HG03457 (cell line): ENCODE results near the gene SLC39A9.
"Not testable (repeated sequence)": the region's sequence is repeated elsewhere in the genome, so short reads cannot be mapped to it uniquely, and the experiment has no call there.

ENCODE experiments used
- ATAC-seq: cut with Tn5 transposase; IDR thresholded peaks from one replicate; pipeline ENCODE4 v1.9.1; 2021; ENCODE audit warnings: moderate number of reproducible peaks; ENCODE audit not compliant: unreplicated experiment

Gene SLC39A9

DNA sequence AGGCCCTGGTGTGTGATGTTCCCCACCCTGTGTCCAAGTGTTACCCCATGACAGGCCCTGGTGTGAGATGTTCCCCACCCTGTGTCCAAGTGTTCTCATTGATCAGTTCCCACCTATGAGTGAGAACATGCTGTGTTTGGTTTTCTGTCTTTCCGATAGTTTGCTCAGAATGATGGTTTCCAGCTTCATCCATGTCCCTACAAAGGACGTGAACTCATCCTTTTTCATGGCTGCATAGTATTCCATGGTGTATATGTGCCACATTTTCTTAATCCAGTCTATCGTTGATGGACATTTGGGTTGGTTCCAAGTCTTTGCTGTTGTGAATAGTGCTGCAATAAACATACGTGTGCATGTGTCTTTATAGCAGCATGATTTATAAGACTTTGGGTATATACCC is 17.6 kb downstream of the SLC39A9 start:
- ATAC-seq = not testable (repeated sequence)

DNA sequence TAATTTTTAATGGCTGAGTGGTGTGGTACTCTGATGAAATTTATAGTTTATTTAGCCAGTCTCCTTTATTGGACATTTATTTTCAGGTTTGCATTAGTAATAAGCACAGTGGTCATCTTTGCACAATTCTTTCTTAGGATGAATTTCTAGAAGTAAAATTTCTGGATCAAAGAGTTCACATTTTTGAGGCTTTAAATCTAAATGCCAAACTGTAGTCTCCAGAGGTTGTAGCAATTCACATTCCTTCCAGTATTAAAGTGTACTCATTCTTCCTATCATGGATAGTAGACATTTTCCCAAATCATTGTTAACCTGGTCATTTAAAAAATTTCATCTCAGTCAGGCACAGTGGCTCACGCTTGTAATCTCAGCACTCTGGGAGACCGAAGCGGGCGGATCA is 24.8 kb downstream of the SLC39A9 start:
- no peak for ATAC-seq

DNA sequence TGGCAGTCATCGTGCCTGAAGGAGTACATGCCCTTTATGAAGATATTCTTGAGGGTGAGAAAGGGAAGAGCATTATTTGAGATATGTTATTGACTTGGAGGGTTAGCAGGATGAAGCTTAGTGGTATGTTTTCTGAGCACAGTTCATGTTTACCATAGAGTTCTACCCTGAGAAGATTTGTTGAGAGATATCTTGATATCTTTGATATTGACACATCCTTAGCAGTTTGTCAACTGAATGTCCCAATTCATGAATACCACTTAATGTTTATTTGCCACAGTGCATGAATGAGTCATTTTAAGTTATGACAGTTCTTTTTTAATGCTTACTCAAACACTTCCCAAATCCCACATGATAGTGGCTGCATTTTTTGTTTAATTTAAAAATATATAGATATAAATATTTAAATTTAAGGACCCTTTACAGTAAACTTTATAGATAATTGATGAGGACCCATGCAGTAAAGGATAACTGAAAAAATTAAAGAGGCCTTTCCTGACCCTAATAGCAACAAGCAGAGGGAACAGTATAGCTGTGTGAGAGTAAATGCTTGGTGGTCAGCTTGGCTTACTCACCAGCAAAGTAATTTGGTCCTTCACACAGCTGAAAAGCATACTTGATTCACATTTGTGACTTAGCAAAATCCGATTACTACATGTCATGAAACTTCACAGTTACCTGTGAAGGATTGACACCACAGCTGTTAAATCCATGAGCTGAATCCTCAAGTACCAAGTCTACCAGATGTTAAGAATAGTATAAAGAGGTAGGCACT is 25.8 kb downstream of the SLC39A9 start:
- no peak for ATAC-seq

DNA sequence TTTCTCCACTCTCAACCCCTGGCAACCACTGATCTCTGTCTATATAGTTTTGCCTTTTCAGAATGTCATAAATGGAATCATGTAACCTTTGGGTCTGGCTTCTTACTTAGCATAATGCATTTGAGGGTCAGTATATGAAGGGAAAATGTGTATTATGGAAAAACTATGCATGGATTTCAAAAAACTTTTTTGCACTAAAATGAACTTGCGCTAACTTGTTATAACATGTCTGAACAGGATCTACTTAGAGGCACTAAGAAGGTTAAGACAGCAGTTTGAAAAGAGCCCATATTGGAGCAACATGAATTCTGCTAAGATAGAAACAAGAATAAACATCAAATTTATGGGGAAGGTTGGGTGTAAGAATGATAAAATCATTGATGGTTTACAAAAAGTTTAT is 29.1 kb downstream of the SLC39A9 start:
- ATAC-seq = no peak

DNA sequence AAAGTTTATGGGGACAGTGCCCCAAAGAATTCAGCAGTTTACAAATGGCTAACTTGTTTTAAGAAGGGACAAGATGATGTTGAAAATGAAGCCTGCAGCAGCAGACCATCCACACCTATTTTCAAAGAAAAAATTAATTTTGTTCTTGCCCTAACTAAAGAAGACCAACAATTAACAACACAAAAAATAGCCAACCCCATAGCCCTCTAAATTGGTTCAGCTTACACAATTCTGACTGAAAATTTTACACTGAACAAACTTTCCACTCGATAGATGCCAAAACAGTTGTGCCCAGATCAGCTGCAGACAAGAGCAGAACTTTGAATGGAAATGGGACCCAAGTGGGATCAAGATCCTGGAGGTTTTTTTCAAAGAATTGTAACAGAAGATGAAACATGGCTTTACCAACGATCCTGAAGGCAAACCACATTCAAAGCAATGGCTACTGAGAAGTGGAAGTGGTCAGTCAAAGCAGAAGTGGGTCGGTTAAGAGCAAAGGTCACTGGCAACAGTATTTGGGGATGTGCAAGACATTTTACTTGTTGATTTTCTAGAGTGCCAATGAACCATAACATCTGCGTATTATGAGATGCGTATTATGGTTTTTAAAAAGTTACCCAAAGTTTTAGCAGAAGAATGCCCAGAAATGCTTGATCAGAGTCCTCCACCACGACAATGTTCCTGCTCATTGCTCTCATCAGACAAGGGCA is 30.0 kb downstream of the SLC39A9 start:
- ATAC-seq = no peak

DNA sequence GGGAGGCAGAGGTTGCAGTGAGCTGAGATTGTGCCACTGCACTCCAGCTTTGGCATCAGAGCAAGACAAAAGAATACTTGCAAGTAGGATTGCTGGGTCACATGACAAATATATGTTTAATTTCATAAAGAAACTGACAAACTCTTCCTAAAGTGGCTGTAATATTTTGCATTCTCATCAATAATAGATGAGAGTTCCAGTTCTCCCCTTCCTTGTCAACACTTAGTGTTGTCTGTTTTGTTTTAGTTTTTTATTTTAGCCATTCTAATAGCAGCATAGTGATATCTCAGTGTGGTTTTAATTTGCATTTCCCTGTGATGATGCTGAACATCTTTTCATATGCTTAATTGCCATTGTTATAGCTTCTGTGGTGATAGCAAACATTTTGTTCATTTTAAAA is 31.2 kb downstream of the SLC39A9 start:
- no peak for ATAC-seq

DNA sequence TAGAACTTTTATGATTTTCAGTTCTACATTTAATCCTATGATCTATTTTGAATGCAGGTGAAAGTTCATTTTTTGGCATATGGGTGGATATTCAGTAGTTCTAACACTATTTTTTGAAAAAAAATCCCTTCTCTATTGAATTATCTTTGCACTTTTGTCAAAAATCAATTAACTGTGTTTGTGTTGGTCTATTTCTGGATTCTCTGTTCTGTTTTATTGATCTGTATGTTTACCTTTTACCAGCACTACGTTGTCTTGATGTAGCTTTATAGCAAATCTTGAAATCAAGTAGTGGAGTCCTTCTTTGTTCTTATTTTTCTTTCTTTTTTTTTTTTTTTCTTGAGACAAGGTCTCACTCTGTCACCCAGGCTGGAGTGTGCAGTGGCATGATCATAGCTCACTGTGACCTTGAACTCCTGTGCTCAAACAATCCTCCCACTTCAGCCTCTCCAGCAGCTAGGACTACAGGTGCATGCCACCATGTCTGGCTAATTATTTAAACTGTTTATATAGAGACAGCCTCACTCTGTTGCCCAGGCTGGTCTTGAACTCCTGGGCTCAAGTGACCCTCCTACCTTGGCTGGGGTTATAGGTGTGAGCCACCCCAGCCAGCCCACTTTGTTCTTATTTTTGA is 31.9 kb downstream of the SLC39A9 start:
- ATAC-seq = no peak

DNA sequence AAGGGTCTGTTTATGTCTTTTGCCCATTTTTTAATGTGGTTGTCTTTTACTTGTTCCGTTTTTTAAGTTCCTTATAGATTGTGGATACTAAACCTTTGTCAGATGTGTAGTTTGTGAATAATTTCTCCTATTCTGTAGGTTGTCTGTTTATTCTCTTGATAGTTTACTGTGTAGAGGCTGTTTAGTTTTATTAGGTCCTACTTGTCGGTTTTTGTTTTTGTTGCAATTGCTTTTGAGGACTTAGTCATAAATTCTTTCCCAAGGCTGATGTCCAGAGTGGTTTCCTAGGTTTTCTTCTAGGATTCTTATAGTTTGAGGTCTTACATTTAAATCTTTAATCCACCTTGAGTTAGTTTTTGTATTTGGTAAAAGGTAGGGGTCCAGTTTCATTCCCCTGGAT is 33.9 kb downstream of the SLC39A9 start:
- ATAC-seq = no peak

DNA sequence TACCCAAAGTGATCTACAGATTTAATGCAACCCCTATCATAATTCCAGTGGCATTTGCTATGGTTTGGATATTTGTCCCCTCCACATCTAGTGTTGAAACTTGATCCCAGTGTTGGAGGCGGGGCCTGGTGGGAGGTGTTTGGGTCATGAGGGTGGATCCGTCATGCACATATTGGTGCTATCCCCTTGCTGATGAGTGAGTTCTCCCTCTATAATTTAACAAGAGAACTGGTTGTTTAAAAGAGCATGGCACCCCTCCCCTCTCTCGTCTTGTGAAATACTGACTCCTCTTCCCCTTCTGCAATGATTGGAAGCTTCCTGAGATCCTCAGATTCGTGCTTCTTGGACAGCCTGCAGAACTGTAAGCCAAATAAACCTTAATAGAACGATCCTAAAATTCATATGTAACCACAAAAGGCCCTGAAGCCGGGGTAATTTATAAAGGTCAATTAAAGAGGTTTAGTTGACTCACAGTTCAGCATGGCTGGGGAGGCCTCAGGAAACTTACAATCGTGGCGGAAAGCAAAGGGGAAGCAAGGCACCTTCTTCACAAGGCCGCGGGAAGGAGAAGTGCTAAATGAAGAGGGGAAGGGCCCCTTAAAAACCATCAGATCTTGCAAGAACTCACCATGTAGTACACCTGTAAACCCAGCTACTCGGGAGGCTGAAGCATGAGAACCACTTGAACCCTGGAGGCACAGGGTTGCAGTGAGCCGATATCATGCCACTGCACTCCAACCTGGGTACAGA is 41.2 kb downstream of the SLC39A9 start:
- no peak for ATAC-seq

DNA sequence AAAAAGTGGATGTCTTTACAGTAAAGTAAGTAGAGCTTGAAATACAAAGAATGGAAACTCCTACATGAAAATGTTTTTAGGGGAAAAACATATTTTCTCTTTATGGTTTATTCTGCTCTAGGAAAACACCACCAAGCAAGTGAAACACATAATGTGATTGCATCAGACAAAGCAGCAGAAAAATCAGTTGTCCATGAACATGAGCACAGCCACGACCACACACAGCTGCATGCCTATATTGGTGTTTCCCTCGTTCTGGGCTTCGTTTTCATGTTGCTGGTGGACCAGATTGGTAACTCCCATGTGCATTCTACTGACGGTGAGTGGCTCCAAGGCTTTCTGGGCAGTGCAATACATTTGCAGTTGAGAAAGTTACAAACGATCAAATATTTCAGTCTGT is 43.5 kb downstream of the SLC39A9 start:
- peak; percentile 65 for ATAC-seq

DNA sequence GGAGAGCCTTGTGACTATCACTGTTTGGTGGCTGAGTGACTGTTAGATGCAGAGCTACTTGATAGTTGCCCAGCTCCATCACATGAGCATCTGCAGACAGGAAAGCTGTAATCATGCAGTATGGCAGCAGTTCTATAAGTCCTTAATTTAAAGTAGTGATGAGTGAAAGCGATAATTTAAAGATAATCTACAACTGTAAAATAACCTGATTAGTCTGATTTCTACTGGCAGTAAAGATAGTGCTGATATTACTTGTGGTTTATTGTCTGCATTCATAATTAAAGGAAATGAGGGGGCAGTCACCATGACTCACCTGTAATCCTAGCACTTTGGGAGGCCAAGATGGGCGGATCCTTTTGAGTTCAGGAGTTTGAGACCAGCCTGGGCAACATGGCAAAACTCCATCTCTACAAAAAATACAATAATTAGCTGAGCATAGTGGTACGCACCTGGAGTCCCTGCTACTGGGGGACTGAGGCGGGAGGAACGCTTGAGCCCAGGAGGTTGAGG is 44.9 kb downstream of the SLC39A9 start:
- no peak for ATAC-seq

DNA sequence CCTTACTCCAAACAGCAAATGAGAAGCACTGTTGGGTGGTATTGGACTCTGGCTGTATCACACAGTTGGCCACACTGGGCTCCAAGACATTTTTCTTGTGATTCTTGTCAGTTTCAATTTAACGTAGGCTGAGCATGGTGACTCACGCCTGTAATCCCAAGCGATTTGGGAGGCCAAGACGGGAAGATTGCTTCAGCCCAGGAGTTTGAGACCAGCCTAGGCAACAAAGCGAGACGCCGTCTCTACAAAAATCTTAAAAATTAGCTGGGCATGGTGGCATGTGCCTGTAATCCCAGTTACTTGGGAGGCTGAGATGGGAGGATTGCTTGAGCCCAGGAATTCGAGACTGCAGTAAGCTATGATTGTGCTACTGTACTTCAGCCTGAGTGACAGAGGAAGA is 50.7 kb downstream of the SLC39A9 start:
- ATAC-seq = no peak

DNA sequence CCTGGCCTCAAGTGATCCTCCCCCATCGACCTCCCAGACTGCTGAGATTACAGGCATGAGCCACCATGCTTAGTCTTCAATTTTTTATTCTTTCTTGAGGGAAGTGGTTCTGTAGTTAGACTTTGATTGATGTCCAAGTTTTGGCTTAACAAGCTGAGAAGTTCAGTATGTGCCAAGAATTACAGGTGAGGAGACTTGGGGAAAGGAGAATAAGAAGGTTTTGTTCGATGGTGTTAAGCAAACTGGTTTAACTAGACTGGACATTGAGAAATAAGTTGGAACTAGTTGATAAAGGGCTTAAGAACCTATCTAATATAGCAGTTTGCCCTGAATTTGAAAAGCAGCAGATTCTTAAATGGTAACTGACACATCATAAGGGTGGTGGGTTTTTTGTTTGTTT is 53.4 kb downstream of the SLC39A9 start:
- no peak for ATAC-seq

DNA sequence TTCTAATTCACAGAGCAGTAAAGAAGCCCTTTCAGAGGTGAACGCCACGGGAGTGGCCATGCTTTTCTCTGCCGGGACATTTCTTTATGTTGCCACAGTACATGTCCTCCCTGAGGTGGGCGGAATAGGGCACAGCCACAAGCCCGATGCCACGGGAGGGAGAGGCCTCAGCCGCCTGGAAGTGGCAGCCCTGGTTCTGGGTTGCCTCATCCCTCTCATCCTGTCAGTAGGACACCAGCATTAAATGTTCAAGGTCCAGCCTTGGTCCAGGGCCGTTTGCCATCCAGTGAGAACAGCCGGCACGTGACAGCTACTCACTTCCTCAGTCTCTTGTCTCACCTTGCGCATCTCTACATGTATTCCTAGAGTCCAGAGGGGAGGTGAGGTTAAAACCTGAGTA is 59.9 kb downstream of the SLC39A9 start:
- no peak for ATAC-seq

DNA sequence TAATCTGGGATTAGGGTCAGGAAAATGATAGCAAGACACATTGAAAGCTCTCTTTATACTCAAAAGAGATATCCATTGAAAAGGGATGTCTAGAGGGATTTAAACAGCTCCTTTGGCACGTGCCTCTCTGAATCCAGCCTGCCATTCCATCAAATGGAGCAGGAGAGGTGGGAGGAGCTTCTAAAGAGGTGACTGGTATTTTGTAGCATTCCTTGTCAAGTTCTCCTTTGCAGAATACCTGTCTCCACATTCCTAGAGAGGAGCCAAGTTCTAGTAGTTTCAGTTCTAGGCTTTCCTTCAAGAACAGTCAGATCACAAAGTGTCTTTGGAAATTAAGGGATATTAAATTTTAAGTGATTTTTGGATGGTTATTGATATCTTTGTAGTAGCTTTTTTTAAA is 60.6 kb downstream of the SLC39A9 start:
- no peak for ATAC-seq

DNA sequence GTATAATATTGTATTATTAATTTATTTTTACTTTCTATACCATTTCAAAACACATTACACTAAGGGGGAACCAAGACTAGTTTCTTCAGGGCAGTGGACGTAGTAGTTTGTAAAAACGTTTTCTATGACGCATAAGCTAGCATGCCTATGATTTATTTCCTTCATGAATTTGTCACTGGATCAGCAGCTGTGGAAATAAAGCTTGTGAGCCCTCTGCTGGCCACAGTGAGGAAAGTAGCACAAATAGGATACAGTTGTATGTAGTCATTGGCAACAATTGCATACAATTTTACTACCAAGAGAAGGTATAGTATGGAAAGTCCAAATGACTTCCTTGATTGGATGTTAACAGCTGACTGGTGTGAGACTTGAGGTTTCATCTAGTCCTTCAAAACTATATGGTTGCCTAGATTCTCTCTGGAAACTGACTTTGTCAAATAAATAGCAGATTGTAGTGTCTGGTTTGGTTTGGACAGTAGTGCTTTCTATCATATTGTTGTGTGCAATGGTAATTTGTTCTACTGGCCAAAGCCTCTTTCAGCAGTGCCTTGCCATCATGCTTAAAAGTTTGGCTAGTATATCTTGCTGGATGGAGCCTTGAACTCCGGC is 61.7 kb downstream of the SLC39A9 start:
- no peak for ATAC-seq

DNA sequence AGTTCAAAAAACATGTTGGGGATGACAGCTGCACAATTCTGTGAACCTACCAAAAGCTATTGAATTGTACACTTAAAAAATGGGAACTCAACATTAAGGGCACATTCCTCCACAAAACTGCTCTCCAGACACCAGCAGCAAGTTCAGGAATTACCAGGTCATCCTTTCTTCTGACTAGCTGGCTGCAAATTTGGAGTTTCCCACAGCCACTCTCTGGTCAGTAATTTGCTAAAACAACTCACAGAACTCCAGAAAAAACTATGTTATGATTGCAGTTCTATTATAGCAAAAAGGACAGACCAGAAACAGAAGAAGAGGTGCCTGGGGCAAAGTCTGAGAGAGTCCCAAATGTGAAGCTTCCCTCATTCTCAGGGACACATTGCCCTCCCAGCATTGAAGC is 65.9 kb downstream of the SLC39A9 start:
- ATAC-seq = no peak

DNA sequence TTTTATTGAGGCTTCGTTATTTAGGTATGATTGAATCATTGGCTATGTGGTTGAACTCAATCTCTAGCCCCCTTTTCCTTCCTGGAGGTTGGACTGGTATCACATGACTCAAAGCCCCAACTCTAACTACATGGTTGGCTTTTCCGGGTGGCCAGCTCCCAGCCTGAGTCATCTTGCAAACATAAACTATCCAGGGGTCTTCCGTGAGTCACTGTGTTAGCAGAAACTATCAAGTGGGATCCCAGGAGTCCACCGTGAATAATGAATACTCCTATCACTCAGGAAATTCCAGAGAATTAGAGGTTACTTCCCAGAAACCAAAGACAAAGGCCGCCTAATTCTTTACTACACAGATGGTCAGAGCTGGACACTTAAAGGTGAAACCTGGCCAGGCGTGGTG is 66.3 kb downstream of the SLC39A9 start:
- ATAC-seq = no peak

DNA sequence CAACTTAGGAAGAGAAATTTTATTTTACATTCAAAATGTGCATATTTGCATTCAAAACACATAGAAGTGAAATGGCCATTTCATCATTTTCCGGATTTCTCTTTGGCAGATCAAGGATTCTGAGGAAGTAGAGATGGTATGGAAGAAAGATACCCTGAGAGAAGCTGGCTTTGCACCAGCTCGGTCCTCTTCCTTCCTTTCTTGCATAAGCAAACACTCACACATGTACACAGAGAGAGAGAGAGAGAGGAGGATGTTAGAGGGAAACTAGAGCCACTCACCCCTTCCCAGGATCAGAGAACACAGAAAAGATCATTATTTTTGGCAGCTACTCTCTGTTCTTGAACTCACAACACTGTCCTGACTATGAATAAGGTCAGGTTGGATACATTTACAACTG is 70.5 kb downstream of the SLC39A9 start:
- no peak for ATAC-seq

DNA sequence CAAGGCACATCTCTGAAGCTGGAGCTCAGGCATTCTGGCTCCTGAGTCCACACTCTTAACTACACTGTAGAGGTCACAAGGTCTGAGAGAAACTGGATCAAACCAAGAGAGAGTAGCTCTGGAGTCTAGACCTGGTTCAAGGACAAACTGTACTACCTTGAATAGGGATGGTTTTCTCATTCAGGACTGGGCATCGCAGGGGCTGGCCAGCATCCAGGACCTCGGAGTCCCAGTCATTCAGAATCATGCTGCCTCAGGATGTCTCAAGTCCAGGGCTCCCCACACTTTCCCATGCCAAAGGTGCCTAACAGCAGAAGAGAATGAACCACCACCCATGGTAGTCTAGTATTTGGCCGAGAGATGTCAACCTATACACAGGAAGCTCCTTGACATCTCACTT is 72.9 kb downstream of the SLC39A9 start:
- ATAC-seq = no peak

DNA sequence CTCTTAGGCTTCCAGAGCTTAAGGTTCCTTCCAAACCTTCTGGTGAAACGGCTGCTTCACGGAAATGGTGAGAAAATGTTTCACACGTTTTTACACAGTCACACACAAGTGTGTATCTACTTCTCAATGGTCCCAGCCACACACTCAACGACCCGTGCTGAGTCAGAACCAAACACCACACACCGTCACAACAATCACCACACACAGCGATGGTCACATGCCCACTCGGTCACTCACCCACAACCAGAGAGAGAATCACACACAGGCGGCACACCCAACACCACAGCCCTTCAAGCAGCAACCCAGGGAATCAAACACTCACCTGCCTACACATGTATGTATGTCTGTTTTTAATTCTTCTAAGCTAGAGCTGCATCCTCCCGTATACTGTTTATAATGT is 73.4 kb downstream of the SLC39A9 start:
- ATAC-seq = no peak
